ENCODE data around the gene HDAC4.

The HDAC4 gene

GRCh38 chr2:239118675-239119211 lies 282.1 kb downstream of the HDAC4 start:
- TF ChIP-seq REST (IDR thresholded peaks at IDR 0.05; ENCODE audit: insufficient replicate concordance, low read depth) (no peak), CTCF (IDR thresholded peaks at IDR 0.05; ENCODE audit: insufficient read depth, low read length) (no peak), SPI1 (IDR thresholded peaks at IDR 0.05; ENCODE audit: borderline replicate concordance, low read depth) (no peak), POLR2AphosphoS5 (IDR thresholded peaks at IDR 0.05; ENCODE audit: low read depth) (no peak), GABPA (IDR thresholded peaks at IDR 0.05; ENCODE audit: low read depth) (no peak)
- Histone ChIP-seq H3K27me3 (ENCODE audit: insufficient read depth, poor library complexity, severe bottlenecking) (no peaks in the 10 kb centered on the region), H3K4me3 (replicated peaks; ENCODE audit: insufficient read depth, low read length) (no peak overlapping the region), H3K27ac (replicated peaks) (no peak overlapping the region)
- DNase-seq (ENCODE audit: low read depth in 1 of 2, low spot score in 1 of 2): no peak

- Histone ChIP-seq H3K27ac (replicated peaks) (no peak overlapping the region), H3K27me3 (ENCODE audit: insufficient read depth, poor library complexity, severe bottlenecking) (no peaks in the 10 kb centered on the region), H3K4me3 (replicated peaks; ENCODE audit: insufficient read depth, low read length) (no peak overlapping the region)
- no peak for DNase-seq (ENCODE audit: low read depth in 1 of 2, low spot score in 1 of 2)
- TF ChIP-seq GABPA (IDR thresholded peaks at IDR 0.05; ENCODE audit: low read depth) (no peak), REST (IDR thresholded peaks at IDR 0.05; ENCODE audit: insufficient replicate concordance, low read depth) (no peak), SPI1 (IDR thresholded peaks at IDR 0.05; ENCODE audit: borderline replicate concordance, low read depth) (no peak), CTCF (IDR thresholded peaks at IDR 0.05; ENCODE audit: insufficient read depth, low read length) (no peak), POLR2AphosphoS5 (IDR thresholded peaks at IDR 0.05; ENCODE audit: low read depth) (no peak)
These were observed 282.6 kb downstream of the HDAC4 start for GRCh38 chr2:239118264-239118663.

GRCh38 chr2:239117831-239118230 lies 283.0 kb downstream of the HDAC4 start:
- DNase-seq (ENCODE audit: low read depth in 1 of 2, low spot score in 1 of 2): no peak
- H3K27ac ChIP-seq (replicated peaks): no peak overlapping the region
- no peak overlapping the region for H3K4me3 ChIP-seq (replicated peaks; ENCODE audit: insufficient read depth, low read length)
- TF ChIP-seq SPI1 (IDR thresholded peaks at IDR 0.05; ENCODE audit: borderline replicate concordance, low read depth): no peak
- no peak for TF ChIP-seq REST (IDR thresholded peaks at IDR 0.05; ENCODE audit: insufficient replicate concordance, low read depth)
- TF ChIP-seq GABPA (IDR thresholded peaks at IDR 0.05; ENCODE audit: low read depth): no peak
- TF ChIP-seq POLR2AphosphoS5 (IDR thresholded peaks at IDR 0.05; ENCODE audit: low read depth): no peak
- no peak for TF ChIP-seq CTCF (IDR thresholded peaks at IDR 0.05; ENCODE audit: insufficient read depth, low read length)
- no peaks in the 10 kb centered on the region for H3K27me3 ChIP-seq (ENCODE audit: insufficient read depth, poor library complexity, severe bottlenecking)

All from HL-60 (cell line).